ENCODE data around the gene GABBR2. TPM values are rescaled to one million over a fixed set of nuclear protein-coding genes. Genes with fewer than 3 reads are reported as not detected.

GABBR2 gene
- total and polyA plus RNA-seq, 12 donors: 0.17 to 9.0 (median 3.7) TPM

GRCh38 chr9:98533866-98534265, 174.9 kb downstream of the GABBR2 start:
- no peaks in the 10 kb centered on the region for H3K9me3 ChIP-seq (replicated peaks in 1 of 3)
- TF ChIP-seq CTCF (IDR thresholded peaks at IDR 0.05) (no peak), POLR2A (IDR thresholded peaks at IDR 0.05) (no peak)
- no peak overlapping the region for H3K27ac ChIP-seq
- H3K36me3 ChIP-seq (replicated peaks in 1 of 2): no peaks in the 10 kb centered on the region
- intact Hi-C loops (cut with DNase I): no loop called here
- 61 to 84% (median 79%) methylated on average over 3 to 4 of the region's 4 CpGs for WGBS, 4 donors
- H3K4me1 ChIP-seq (replicated peaks in 1 of 2): no peaks in the 10 kb centered on the region
- DNase-seq: no peak
- H3K4me3 ChIP-seq: no peak overlapping the region
- H3K27me3 ChIP-seq: no peaks in the 10 kb centered on the region

GRCh38 chr9:98533132-98533531, 175.6 kb downstream of the GABBR2 start:
- H3K4me3 ChIP-seq: no peak overlapping the region
- TF ChIP-seq POLR2A (IDR thresholded peaks at IDR 0.05): no peak
- TF ChIP-seq CTCF (IDR thresholded peaks at IDR 0.05): no peak
- no peaks in the 10 kb centered on the region for H3K9me3 ChIP-seq (replicated peaks in 1 of 3)
- H3K27ac ChIP-seq: no peak overlapping the region
- intact Hi-C loops (cut with DNase I): no loop called here
- DNase-seq: no peak
- no peaks in the 10 kb centered on the region for H3K27me3 ChIP-seq
- WGBS, 4 donors: 35 to 64% (median 43%) methylated on average over 3 to 4 of the region's 4 CpGs
- no peaks in the 10 kb centered on the region for H3K36me3 ChIP-seq (replicated peaks in 1 of 2)
- H3K4me1 ChIP-seq (replicated peaks in 1 of 2): no peaks in the 10 kb centered on the region

GRCh38 chr9:98532574-98532973, 176.2 kb downstream of the GABBR2 start:
- Histone ChIP-seq H3K27ac (no peak overlapping the region), H3K27me3 (no peaks in the 10 kb centered on the region), H3K4me1 (replicated peaks in 1 of 2) (no peaks in the 10 kb centered on the region), H3K36me3 (replicated peaks in 1 of 2) (no peaks in the 10 kb centered on the region), H3K4me3 (no peak overlapping the region), H3K9me3 (replicated peaks in 1 of 3) (no peaks in the 10 kb centered on the region)
- WGBS, 4 donors: 56 to 74% (median 72%) methylated on average over 3 of the region's 3 CpGs
- TF ChIP-seq CTCF (IDR thresholded peaks at IDR 0.05): no peak
- TF ChIP-seq POLR2A (IDR thresholded peaks at IDR 0.05): no peak
- intact Hi-C loops (cut with DNase I): no loop called here
- DNase-seq: no peak

GRCh38 chr9:98532147-98532546, 176.6 kb downstream of the GABBR2 start:
- intact Hi-C loops (cut with DNase I): no loop called here
- WGBS, 4 donors: 50 to 63% (median 59%) methylated on average over 3 to 4 of the region's 4 CpGs
- no peaks in the 10 kb centered on the region for H3K36me3 ChIP-seq (replicated peaks in 1 of 2)
- no peaks in the 10 kb centered on the region for H3K27me3 ChIP-seq
- no peak overlapping the region for H3K4me3 ChIP-seq
- H3K27ac ChIP-seq: no peak overlapping the region
- no peaks in the 10 kb centered on the region for H3K9me3 ChIP-seq (replicated peaks in 1 of 3)
- no peaks in the 10 kb centered on the region for H3K4me1 ChIP-seq (replicated peaks in 1 of 2)
- TF ChIP-seq CTCF (IDR thresholded peaks at IDR 0.05): no peak
- TF ChIP-seq POLR2A (IDR thresholded peaks at IDR 0.05): no peak
- DNase-seq: no peak

All from adrenal gland (tissue), 12 donors.